HG02642 (cell line): Measurements from ENCODE around the gene KCNJ9.
"Not testable (repeated sequence)": the region's sequence is repeated elsewhere in the genome, so short reads cannot be mapped to it uniquely, and the experiment has no call there.

Experiments used
- ATAC-seq: cut with Tn5 transposase; IDR thresholded peaks from one replicate; pipeline ENCODE4 v1.9.1; 2021; ENCODE audit warnings: mild to moderate bottlenecking; ENCODE audit not compliant: unreplicated experiment, poor library complexity

Gene KCNJ9

GRCh38 chr1:160099716-160100375 lies 18.5 kb downstream of the KCNJ9 start:
- no peak for ATAC-seq

- ATAC-seq: no peak
Measured at GRCh38 chr1:160101037-160101716, 19.8 kb downstream of the KCNJ9 start.

- ATAC-seq: no peak
Measured at GRCh38 chr1:160101717-160102522, 20.6 kb downstream of the KCNJ9 start.

- ATAC-seq: no peak
Measured at GRCh38 chr1:160103658-160104408, 22.5 kb downstream of the KCNJ9 start.

- no peak for ATAC-seq
Measured at GRCh38 chr1:160104486-160104885, 23.1 kb downstream of the KCNJ9 start.

GRCh38 chr1:160105155-160105554 lies 23.8 kb downstream of the KCNJ9 start:
- no peak for ATAC-seq

GRCh38 chr1:160107512-160107911 lies 26.2 kb downstream of the KCNJ9 start:
- ATAC-seq: no peak

GRCh38 chr1:160108888-160109662 lies 27.7 kb downstream of the KCNJ9 start:
- ATAC-seq: no peak

- no peak for ATAC-seq
Measured at GRCh38 chr1:160109686-160110085, 28.3 kb downstream of the KCNJ9 start.

GRCh38 chr1:160111462-160111861 lies 30.1 kb downstream of the KCNJ9 start:
- ATAC-seq: not testable (repeated sequence)

- ATAC-seq: no peak
Measured at GRCh38 chr1:160112357-160112756, 31.0 kb downstream of the KCNJ9 start.

GRCh38 chr1:160113407-160113806 lies 32.1 kb downstream of the KCNJ9 start:
- no peak for ATAC-seq

- no peak for ATAC-seq
Measured at GRCh38 chr1:160114085-160114484, 32.7 kb downstream of the KCNJ9 start.

- ATAC-seq: no peak
Measured at GRCh38 chr1:160115545-160116282, 34.4 kb downstream of the KCNJ9 start, which contains the start of gene ATP1A2. TSS of gene ATP1A2 (plus strand) at chr1:160115759. CDS start at chr1:160115862, 103 bp downstream.

GRCh38 chr1:160116283-160117147 lies 35.2 kb downstream of the KCNJ9 start:
- ATAC-seq: no peak

GRCh38 chr1:160117300-160117699 lies 36.0 kb downstream of the KCNJ9 start:
- ATAC-seq: no peak

- ATAC-seq: no peak
Measured at GRCh38 chr1:160117709-160118183, 36.4 kb downstream of the KCNJ9 start.

GRCh38 chr1:160118928-160119327 lies 37.6 kb downstream of the KCNJ9 start:
- ATAC-seq: no peak
